ELF-1 (cell line): ENCODE data around the gene DRD4.
"Not testable (repeated sequence)": the region's sequence is repeated elsewhere in the genome, so short reads cannot be mapped to it uniquely, and the experiment has no call there.

ENCODE experiments used
- DNase-seq: peaks from one replicate; pipeline ENCODE4 v3.0.0-alpha.2; 2016; ENCODE audit warnings: low read depth, low spot score

DRD4 gene

GRCh38 chr11:678297-678696 lies 41.2 kb downstream of the DRD4 start:
- no peak for DNase-seq

- DNase-seq: no peak
Measured at GRCh38 chr11:679271-680207, 42.5 kb downstream of the DRD4 start.

GRCh38 chr11:680476-680875 lies 43.4 kb downstream of the DRD4 start:
- no peak for DNase-seq

- no peak for DNase-seq
Measured at GRCh38 chr11:680970-681369, 43.9 kb downstream of the DRD4 start.

GRCh38 chr11:686451-687243 lies 49.6 kb downstream of the DRD4 start:
- DNase-seq: no peak

- DNase-seq: no peak
Measured at GRCh38 chr11:687751-688150, 50.7 kb downstream of the DRD4 start.

- no peak for DNase-seq
Measured at GRCh38 chr11:688681-689080, 51.6 kb downstream of the DRD4 start.

GRCh38 chr11:689625-690024 lies 52.6 kb downstream of the DRD4 start:
- no peak for DNase-seq

- not testable (repeated sequence) for DNase-seq
Measured at GRCh38 chr11:690244-690643, 53.2 kb downstream of the DRD4 start.
